Embryonic facial prominence (tissue), 1 donor: ENCODE data around the gene USPL1.

Source experiments
- DNase-seq: peaks from one replicate; pipeline ENCODE4 v3.0.0-alpha.2; 2016; ENCODE audit errors: extremely low spot score

The USPL1 gene

GRCh38 chr13:30696278-30697176 is 78.8 kb downstream of the USPL1 start:
- DNase-seq, result no peak

GRCh38 chr13:30697177-30697953 is 79.6 kb downstream of the USPL1 start:
- DNase-seq, result no peak

DNA sequence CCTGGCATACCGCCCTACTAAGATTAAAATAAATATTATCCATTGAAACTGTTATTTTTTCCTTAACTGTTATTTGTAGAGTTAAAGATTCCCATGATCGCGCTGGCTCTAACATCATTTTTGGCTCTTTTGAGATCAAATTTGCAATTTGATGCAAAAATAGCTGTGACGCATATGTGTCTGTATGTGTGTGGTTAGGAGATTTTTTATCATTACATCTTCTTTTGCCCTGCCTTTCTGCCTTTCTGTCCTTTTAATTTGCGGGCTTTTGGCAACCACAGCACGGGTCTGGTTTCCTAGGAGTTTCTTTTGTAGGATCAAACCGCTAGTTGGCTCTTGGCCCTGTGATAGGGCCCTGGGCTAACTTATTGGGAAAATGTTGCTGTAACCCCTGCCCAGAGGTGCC is 80.3 kb downstream of the USPL1 start:
- DNase-seq, result peak; percentile 37

DNA sequence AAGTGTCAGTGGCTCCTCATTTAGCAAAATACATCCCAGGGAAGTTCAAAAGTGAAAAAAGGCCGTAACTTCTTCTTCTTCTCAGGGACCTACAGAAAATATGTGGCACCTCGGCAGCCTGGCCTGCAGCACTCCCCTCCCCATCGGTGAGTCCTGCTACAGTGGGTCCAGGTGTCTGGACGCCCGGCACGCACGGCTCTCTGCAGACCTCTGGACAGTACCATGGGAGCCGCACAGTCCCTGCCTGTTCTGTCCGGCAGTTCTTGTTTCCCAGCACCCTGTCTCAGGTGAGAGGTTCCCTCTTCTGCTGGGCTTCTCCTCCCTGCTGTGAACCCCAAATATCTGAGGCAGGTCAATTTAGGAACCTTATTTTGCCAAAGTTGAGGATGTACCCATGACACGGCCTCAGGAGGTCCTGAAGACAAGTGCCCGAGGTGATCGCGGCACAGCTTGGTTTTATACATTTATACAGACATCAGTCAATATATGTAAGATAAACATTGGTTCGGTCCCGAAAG is 80.8 kb downstream of the USPL1 start:
- DNase-seq, result no peak

GRCh38 chr13:30700364-30700763 is 82.6 kb downstream of the USPL1 start:
- no peak for DNase-seq

- DNase-seq, result no peak
These were observed 84.3 kb downstream of the USPL1 start for GRCh38 chr13:30702006-30702405.

DNA sequence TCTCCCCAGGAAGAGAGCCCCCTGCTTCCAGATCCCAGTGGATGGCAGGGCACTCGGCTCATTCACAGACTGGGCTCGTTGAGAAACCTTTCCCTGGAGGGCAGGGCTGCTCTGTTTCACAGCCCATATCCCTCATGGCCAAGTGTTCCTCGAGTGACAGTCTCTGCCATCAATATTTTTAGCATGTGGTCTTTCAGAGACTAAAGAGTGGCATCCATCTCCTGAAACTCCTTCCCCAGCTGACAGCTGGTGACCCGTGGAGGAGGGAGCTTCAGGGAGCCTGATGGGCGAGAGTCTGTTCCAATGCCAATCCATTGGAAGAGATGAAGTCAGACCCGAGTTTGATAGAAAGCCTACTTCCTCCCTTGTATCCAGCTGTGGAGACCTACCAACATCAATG is 86.9 kb downstream of the USPL1 start:
- DNase-seq, result no peak

DNA sequence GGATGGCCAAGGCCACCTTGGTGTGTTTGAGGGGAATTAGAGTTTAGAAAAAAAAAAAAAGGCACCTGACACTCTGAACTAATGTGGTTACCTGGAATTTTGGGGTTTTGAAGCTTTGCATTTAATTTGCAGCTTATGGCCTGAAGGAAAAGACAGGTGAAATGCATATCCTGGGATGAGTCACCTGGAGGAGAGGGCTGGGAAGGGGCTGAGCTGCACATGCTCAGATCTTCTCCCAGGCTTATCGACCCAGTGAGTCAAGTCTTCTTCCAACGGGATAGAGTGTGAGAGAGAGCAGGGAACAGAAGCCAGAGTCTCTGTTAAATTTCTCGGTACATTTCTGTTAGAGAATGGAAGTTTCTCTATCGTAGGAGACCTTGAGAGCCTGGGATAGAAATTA is 88.0 kb downstream of the USPL1 start:
- DNase-seq, result no peak

- DNase-seq, result no peak
These were observed 90.8 kb downstream of the USPL1 start for GRCh38 chr13:30708541-30708940.
